ENCODE data around the gene PEX16. TPM values are rescaled to one million over a fixed set of nuclear protein-coding genes. Genes with fewer than 3 reads are reported as not detected.

The PEX16 gene
- 26.1 and 30.0 TPM in 2 replicates for total RNA-seq

GRCh38 chr11:45917623-45918330 is at the start of gene PEX16:
PEX16 (minus strand) TSS chr11:45917877; CDS start chr11:45917811, 66 bp downstream.

GRCh38 chr11:45922425-45923082 is 4.9 kb upstream of the PEX16 start, which contains the start of gene LARGE2:
LARGE2 (plus strand) TSS chr11:45922656; CDS start chr11:45922883, 227 bp downstream.

GRCh38 chr11:45906965-45907611 is 10.6 kb downstream of the PEX16 start, which contains the start of gene FREY1:
FREY1 (minus strand) TSS chr11:45907271; CDS start chr11:45907245, 26 bp downstream.

GRCh38 chr11:45885274-45885920 is 32.3 kb downstream of the PEX16 start, which contains the start of gene MAPK8IP1:
MAPK8IP1 (plus strand) TSS chr11:45885651; CDS start chr11:45885821, 170 bp downstream.

Other genes with a start within 250 kb of the PEX16 start
- 6.5 and 8.3 TPM in 2 replicates for gene SLC35C1, start 112.7 kb downstream of the PEX16 start, total RNA-seq
- gene CRY2, start 70.4 kb downstream of the PEX16 start, total RNA-seq: 13.2 and 14.7 TPM in 2 replicates
- gene MAPK8IP1, start 32.2 kb downstream of the PEX16 start, total RNA-seq: 6.5 and 6.6 TPM in 2 replicates
- gene FREY1, start 10.6 kb downstream of the PEX16 start, total RNA-seq: 0.44 and 0.79 TPM in 2 replicates
- gene LARGE2, start 4.8 kb upstream of the PEX16 start, total RNA-seq: not detected in 2 replicates
- 7.8 and 12.5 TPM in 2 replicates for gene PHF21A, start 203.6 kb upstream of the PEX16 start, total RNA-seq

Data from aortic smooth muscle cell (primary cell).